Activated effector memory CD4-positive, alpha-beta T cell treated with Interleukin-2 at 50 U/mL for 16 hours (primary cell): ENCODE results near the gene IL1RN.

Source experiments
- DNase-seq: peaks from one replicate; pipeline ENCODE4 v3.0.0-alpha.2; 2020

The IL1RN gene

DNA sequence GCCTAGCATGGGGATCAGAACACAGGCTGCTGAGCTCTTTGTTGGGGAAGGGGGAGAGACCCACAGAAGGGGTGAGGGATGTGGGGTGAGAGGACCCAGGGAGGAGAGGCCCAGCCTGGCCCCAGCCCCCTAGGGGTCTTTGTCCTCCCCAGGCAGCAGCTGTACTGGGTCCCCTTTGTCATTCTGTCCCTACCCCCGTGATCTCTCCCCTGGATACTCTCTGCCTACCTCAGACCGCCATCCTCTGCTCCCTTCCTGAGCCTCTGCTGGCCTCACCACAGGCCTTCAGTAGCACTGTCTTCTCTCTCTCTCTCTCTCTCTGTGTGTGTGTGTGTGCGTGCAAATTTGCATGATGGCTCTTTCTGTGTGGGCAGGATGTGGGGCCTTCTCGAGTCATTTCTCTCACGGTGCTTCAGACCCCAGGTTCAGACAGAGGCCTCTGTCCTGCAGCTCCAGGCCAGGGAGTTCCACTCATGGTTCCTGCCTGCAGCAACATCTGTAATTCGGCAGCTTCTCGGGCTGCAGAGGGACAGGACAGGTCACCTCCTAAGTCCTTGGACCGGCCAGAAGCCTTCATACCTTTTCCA lies 47.7 kb downstream of the IL1RN start:
- DNase-seq: peak; percentile 70

DNA sequence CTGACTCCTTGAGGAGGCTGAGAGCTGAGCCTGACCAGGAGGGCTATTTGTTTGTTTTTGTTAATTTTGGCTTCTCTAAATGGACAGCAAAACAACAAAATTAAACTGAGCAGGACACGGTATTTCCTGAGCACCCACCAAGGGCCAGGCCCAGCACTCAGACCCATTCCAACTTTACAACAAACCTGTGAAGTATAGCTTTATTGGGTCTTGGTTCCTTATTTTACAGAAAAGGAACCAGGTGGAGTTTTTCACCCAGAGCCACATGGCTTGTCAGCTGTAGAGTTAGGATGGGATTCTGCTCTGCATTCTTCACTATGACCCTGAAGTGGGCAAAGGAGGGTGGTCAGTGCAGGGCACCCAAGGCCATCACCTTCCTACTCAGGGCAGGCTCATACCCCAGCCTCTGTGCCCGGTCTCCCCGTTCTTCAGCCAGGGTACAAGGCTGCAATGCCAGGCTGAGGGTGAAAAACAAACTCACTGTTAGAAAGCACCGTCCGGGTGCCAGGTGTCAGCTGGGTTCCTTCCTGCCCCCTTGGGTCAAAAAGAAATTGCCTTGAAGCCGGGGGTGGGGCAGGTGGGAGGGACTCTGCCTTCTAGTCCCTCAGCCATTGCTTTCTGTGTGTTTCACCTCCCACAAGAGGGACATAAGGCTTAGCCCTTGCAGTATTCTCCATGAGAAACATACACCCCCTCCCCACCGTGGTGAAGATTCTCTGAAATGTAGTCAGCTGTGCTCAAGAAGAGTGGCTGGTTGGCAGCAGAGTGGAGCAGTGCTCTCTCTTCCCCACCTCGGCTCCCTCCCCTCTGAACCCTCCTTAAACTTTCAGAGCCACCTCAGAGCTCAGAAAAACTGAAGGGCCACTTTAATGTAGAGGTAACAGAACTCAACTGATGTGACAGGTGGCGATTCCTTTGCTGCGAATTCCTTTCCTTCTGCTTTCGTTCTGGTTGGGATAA lies 48.6 kb downstream of the IL1RN start:
- DNase-seq: no peak

DNA sequence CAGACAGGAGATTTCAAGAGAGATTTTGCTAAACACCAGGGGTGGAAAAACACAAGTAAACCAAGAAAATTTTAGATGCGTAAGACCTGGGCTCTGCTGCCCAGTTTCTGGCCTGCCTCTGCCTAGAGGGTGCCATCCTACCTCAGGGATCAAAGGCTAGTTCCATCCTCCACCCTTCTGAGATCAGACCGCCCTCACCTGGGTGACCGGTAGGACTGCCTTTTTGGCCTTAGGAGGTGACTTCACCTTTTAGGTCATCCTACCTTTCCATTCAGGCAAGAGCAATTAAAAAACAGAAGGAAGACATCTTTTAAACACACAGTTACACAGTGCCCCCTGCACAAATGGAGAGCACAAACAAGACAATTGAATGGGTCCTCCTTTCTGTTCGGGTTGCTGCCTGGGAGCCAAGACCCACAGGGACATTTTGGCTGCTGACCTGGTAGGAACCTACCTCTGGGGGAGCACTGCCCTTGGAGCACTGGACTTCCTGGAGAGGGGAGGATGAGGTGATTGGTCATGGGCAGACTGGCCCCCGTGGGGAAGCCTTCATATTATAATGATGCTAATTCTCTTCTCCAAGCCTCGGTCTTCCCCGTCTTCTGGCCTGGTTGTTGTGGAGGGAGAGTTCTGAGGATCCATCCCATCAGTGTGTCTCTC lies 49.4 kb downstream of the IL1RN start:
- no peak for DNase-seq

DNA sequence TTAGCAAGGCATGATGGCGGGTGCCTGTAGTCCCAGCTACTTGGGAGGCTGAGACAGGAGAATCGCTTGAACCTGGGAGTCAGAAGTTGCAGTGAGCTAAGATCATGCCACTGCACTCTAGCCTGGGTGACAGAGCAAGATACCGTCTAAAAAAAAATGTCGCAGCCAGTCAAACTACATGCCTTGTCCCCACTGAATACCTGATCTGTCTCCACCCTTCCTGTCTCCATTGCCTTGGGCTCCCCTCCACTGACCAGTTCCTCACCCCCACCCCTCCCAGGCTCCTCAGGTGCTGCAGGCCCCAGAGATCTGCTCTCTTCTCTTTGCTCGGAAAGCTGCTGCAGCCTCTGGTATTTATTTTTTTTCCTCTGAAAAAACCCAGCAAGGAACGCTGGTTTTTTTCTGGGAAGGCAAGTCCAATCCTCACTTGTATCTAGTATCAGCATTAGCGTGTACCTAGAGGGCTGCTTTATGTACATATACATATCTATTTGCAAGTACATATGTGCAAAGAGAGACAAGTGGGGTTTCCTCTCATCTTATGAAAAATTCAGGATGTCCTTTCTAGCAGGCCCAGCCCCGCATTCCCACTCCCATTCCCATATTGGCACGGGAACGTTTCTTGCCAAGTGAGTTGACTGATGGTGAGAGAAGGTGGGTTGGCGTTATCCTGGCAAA lies 50.8 kb downstream of the IL1RN start:
- no peak for DNase-seq

DNA sequence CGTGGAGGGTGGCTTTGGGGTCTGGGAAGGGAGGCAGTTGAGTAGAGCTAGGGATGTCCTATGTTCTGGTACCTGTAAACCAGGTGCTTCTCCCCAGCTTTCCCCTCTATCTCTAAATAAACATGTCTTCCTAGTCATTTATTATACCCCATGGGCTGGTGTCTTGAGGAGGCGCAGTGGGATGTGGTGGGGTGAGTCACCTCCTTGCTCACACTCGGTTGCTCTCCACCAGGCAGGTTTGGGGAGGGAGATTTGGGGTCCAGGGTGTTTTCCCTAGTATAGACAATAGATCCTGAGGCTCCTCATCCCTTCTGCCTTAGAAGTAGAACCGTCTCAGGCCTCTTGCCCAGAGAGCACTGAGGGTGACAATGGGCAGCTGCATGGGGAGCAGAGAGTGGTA lies 51.5 kb downstream of the IL1RN start:
- peak; percentile 27 for DNase-seq

DNA sequence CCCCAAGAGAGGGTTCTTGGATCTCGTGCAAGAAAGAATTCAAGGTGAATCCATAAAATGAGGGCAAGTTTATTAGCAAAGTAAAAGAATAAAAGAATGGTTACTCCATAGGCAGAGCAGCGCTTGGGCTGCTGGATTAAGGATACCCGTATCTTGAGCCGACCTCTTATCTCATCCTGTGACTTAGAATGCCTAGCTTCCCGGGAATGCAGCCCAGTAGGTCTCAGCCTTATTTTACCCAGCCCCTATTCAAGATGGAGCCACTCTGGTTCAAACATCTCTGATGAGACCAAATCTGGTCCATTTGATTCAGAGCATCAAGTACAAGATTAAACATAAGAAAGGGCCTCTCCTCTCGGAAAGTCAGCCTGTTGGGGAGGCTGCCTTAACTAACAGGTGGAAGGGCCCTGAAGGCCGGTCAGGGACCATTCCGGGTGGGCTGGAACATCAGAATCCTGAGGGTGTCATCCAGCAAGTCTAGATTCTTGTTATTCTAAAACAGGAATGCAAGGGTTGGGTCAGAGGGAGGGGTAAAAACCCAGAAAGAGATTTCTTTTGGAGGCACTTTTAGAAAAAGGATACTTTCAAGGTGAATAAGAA lies 52.1 kb downstream of the IL1RN start:
- no peak for DNase-seq

DNA sequence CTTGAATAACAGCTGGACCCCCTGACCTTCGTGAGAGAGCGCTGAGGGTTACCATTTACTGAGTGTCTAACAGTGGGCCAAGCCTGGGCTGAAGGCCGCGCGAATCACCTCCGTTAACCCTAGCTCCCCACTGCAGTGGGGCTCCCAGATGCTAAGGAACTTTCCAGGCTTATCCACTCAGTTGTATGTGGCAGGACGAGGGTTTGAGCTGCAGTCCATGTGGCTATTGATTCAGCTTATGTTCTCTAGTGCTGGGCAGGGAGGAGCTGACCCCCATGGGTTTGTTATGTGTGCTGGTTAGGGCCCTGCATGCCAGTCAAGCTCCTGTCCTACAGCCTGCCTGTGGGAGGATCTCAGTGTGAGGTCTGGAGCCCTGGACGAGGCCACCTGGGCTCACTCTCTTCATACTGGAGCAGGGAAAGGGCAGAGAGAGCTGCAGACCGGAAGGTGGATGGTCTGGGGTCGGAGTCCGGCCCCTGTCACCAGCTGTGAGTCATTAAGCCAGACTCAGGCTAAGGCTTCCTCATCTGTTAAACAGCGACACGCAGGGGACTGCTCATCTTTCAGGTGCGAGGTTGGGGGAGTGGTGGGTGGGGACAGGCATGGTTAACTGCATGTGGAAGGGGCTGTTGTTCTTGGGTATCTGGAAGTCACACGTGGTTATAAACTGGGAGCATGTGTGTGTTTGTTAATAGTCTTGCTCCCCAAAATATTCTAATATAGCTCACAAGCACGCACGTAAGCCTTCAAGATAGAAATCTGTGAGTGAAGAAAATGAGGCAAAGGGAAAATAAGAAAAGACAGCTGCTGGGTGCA lies 52.9 kb downstream of the IL1RN start:
- DNase-seq: no peak

DNA sequence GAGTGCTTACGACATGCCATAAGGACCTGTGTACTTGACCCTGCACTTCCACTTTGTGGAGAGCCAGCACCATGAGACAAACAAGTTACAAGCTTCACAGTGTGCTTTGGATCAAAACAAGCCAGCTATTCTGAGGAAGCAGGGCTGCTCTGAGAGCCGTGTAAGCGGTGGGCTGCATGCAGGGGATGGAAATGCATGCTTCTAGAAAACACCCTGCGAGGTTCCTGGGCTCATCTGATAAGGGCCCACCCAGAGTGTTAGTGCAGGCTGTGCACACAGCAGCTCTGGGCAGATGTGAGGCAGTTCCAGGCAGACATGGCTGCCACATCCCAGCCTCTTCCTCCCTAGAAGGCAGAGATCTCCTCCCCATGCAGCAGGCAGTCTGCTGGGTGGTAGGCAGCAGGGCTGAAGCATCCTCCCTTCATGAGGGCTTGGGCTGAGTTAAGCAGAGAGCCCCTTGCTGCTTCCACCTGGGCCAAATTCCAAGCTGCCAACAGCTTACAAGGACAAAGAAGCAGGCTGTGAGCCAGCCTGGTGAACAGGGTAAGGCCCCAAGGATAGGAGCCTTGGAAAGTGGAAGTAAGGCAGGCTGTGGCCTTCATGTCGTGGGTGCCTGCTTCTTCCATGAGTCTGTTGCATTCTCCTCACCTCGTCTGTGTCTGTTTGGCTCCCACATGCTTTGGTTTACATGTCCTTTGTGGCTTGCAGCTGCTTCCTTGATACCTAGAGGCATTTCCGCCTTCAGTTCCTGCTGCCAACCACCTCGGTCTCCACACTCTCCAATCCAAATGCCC lies 54.1 kb downstream of the IL1RN start:
- DNase-seq: no peak

DNA sequence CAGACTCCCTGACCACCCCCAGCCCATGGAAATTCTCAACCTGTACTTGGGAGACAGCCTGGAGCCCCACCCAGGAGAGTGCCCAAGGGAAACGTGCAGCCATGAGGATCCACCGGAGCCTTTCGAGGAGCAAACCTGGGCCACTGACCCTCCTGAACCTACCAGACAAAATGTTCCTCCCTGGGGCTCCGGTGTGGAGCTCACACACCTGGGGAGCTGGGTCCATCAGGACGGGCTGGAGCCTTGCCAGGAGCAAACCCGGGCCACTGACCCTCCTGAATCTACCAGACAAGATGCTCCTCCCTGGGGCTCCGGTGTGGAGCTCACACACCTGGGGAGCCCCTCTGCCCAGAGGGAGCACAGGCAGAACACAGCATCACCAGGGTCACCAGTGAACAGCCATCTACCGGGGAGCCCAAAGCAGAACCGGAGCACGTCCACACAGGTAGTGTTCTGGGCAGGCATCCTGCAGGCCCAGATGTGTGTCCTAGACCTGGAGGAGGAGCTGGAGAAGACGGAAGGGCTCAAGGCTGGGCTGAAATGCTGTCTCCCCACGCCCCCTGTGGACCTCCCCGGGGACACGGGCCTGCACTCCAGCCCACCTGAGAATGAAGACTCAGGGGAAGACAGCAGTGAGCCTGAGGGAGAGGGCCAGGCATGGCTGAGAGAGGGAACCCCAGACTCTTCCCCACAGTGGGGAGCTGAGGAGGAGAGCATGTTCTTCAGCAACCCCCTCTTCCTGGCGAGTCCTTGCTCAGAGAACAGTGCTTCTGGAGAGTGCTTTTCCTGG lies 55.3 kb downstream of the IL1RN start:
- DNase-seq: no peak

DNA sequence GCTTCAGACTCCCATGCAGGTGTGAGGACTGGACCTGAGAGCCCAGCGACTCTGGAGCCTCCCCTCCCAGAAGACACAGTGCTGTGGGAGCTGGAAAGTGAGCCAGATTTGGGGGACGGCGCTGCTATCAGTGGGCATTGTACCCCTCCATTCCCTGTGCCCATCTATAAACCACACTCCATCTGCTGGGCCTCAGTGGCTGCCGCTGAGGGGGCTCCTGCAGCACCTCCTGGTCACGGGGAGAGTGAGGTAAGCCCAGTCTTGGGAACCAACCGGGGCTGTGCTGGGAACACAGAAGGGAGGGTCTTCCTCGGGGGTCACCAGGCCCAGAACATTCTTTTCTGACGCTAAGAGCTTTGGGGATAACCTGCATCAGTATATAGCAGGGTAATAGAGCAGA lies 55.9 kb downstream of the IL1RN start:
- no peak for DNase-seq
